ENCODE data around the gene SLC31A2.

GRCh38 chr9:113139225-113139829 lies 11.5 kb upstream of the SLC31A2 start:
- TF ChIP-seq CTCF (IDR thresholded peaks at IDR 0.05; ENCODE audit: low read depth, low read length, poor library complexity, severe bottlenecking): no peak
- no peak for TF ChIP-seq EZH2phosphoT487 (IDR thresholded peaks at IDR 0.05; ENCODE audit: borderline replicate concordance, low read length)
